ENCODE results near the gene BBC3. TPM values are rescaled to one million over a fixed set of nuclear protein-coding genes. Genes with fewer than 3 reads are reported as not detected.

The BBC3 gene
- total RNA-seq, 2 experiments from 2014 or later, result 23.2 to 26.2 TPM

GRCh38 chr19:47257411-47258169 is 26.6 kb upstream of the BBC3 start:
- Mint-ChIP-seq H3K27me3 (no peaks in the 10 kb centered on the region), H3K4me1 (ENCODE audit: low read depth) (peaks cover 36% of the 10 kb centered on the region), H3K36me3 (ENCODE audit: low read depth) (peaks cover 31% of the 10 kb centered on the region), H3K4me3 (peak overlapping the region; percentile 84), H3K27ac (peak overlapping the region; percentile 98), H3K9me3 (no peaks in the 10 kb centered on the region)
- TF ChIP-seq CTCF (IDR thresholded peaks at IDR 0.05), result no peak
- ChIA-PET CTCF (interaction anchor here (2.9 to 5.9 kb wide), 2 partner anchors 10 to 13 kb away, joined by 22 to 54 read pairs; no protein-coding TSS in a partner anchor), POLR2A (interaction anchor here (0.6 to 3.6 kb wide), 8 partner anchors 12 to 647 kb away, joined by 3 to 45 read pairs (median 6); partner anchors contain the start of gene INAFM1)
- ATAC-seq, result no peak
- intact Hi-C loops (cut with micrococcal nuclease), result loop anchor here (2.0 kb wide), 1 partner anchor 15 kb away; no protein-coding TSS in a partner anchor
- peak; percentile 33 for DNase-seq

DNA sequence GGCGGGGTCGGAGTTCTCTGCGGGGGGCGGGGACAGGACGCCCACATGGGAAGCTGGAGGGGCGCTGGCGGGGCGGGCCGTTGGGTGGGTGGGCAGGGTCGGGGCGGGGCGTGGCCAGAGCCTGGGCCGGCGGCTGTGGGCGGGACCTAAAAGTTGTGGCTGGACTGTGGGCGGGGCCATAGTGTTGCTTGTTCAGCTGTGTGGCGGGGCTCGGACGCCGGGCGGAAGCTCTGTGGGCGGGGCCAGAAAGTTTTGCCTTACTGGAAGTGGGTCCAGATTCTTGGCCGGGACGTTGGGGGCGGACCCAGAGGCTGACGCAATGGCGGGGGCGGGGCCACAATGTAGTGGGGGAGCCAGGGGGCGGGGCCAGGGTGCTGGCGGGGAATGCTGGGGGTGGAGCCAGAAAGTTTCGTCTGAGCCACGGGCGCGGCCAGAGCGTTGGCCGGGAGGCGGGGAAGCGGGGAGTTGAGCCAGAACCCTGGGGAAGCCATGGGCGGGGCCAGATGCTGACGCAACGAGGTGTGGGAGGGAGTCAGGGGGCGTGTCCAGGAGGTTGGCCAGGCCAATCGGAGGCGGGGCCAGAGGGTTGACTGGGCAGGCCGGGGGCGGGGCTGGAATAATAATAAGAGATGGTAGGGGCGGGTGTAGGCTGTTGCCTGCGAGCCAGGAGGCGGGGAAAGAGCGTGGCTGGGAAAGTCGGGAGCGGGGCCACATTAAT is 25.9 kb upstream of the BBC3 start:
- ATAC-seq, result peak; percentile 83
- Mint-ChIP-seq H3K4me1 (ENCODE audit: low read depth) (peaks cover 36% of the 10 kb centered on the region), H3K27ac (peak overlapping the region; percentile 98), H3K9me3 (no peaks in the 10 kb centered on the region), H3K4me3 (peak overlapping the region; percentile 84), H3K36me3 (ENCODE audit: low read depth) (peaks cover 26% of the 10 kb centered on the region), H3K27me3 (no peaks in the 10 kb centered on the region)
- peak; percentile 100 for DNase-seq
- CTCF ChIA-PET, result interaction anchor here (0.8 to 5.9 kb wide), 7 partner anchors 10 to 144 kb away, joined by 3 to 54 read pairs (median 5); partner anchors contain the start of gene ZC3H4
- intact Hi-C loops (cut with micrococcal nuclease), result loop anchor here (2.0 kb wide), 1 partner anchor 16 kb away; no protein-coding TSS in a partner anchor
- POLR2A ChIA-PET, result interaction anchor here (0.8 to 3.6 kb wide), 15 partner anchors 11 to 146 kb away, joined by 3 to 45 read pairs (median 4); partner anchors contain the start of genes INAFM1 and ZC3H4
- no peak for TF ChIP-seq CTCF (IDR thresholded peaks at IDR 0.05)

- DNase-seq (peak; percentile 98), ATAC-seq (peak; percentile 61)
- Mint-ChIP-seq H3K4me1 (ENCODE audit: low read depth) (peaks cover 35% of the 10 kb centered on the region), H3K4me3 (peak within 1 kb of the TSS; percentile 84), H3K27ac (peak within 1 kb of the TSS; percentile 98), H3K9me3 (no peaks in the 10 kb centered on the region), H3K27me3 (no peaks in the 10 kb centered on the region), H3K36me3 (ENCODE audit: low read depth) (peaks cover 23% of the 10 kb centered on the region)
- TF ChIP-seq CTCF (IDR thresholded peaks at IDR 0.05), result no peak
- ChIA-PET CTCF (interaction anchor here (0.8 to 5.9 kb wide), 7 partner anchors 9 to 143 kb away, joined by 3 to 54 read pairs (median 5); partner anchors contain the start of gene ZC3H4), POLR2A (interaction anchor here (0.8 to 3.6 kb wide), 16 partner anchors 11 to 145 kb away, joined by 3 to 45 read pairs (median 4); partner anchors contain the start of genes INAFM1 and ZC3H4)
- intact Hi-C loops (cut with micrococcal nuclease), result loop anchor here (2.0 kb wide), 1 partner anchor 17 kb away; no protein-coding TSS in a partner anchor
Observed at GRCh38 chr19:47255879-47256692, 25.1 kb upstream of the BBC3 start, which contains the start of gene CCDC9. TSS of gene CCDC9 (plus strand) at chr19:47256525. CDS start at chr19:47258401, 1,876 bp downstream.

- TF ChIP-seq CTCF (IDR thresholded peaks at IDR 0.05), result no peak
- no peak overlapping the region for H3K27ac Mint-ChIP-seq
- no peaks in the 10 kb centered on the region for H3K27me3 Mint-ChIP-seq
- H3K4me1 Mint-ChIP-seq (ENCODE audit: low read depth), result peaks cover 21% of the 10 kb centered on the region
- ATAC-seq, result no peak
- CTCF ChIA-PET, result interaction anchor here (1.3 to 5.9 kb wide), 3 partner anchors 10 to 123 kb away, joined by 4 to 54 read pairs (median 6); partner anchors contain the start of gene SAE1
- no peak overlapping the region for H3K4me3 Mint-ChIP-seq
- no peak for DNase-seq
- intact Hi-C loops (cut with micrococcal nuclease), result no loop called here
- no peaks in the 10 kb centered on the region for H3K9me3 Mint-ChIP-seq
- POLR2A ChIA-PET, result interaction anchor here (1.0 to 1.7 kb wide), 2 partner anchors 10 to 27 kb away, joined by 3 to 5 read pairs; no protein-coding TSS in a partner anchor
- peaks cover 7% of the 10 kb centered on the region for H3K36me3 Mint-ChIP-seq (ENCODE audit: low read depth)
Observed at GRCh38 chr19:47253970-47254369, 23.0 kb upstream of the BBC3 start.

All from activated CD8-positive, alpha-beta T cell treated with anti-CD3 and anti-CD28 coated beads for 36 hours (primary cell).